CD14-positive monocyte (primary cell): Measurements from ENCODE around the gene NID1. TPM values are rescaled to one million over a fixed set of nuclear protein-coding genes. Genes with fewer than 3 reads are reported as not detected.

Experiments used
- DNase-seq, 3 donors: peaks; one replicate each; pipeline ENCODE4 v3.0.0-alpha.2; 2011 to 2022
- H2AFZ ChIP-seq: 2 replicates; pipeline ENCODE4 v1.6.0; 2012; ENCODE audit warnings: mild to moderate bottlenecking, low read depth, low read length, inconsistent platforms; ENCODE audit not compliant: insufficient read depth, poor library complexity, severe bottlenecking
- H3K27ac ChIP-seq, 2 donors: 1 replicate in 1 of 2; 2 replicates in 1 of 2; pipeline ENCODE4 v1.5.1; 2012 to 2013; ENCODE audit warnings: low read length in 2 of 2, control low read depth in 1 of 2, inconsistent platforms in 1 of 2, low read depth in 1 of 2, mild to moderate bottlenecking in 1 of 2
- H3K27me3 ChIP-seq, 2 donors: one replicate each; pipeline versions ENCODE4 v1.6.0 to v1.6.1; 2011 to 2013; ENCODE audit warnings: low read length in 2 of 2; ENCODE audit not compliant: control insufficient read depth in 2 of 2, insufficient read depth in 2 of 2
- H3K36me3 ChIP-seq, 2 donors: replicated peaks in 1 of 2; 1 replicate in 1 of 2; 2 replicates in 1 of 2; pipeline versions ENCODE4 v1.5.1 to v1.6.1; 2012 to 2013; ENCODE audit warnings: low read length in 2 of 2, control low read depth in 1 of 2, inconsistent platforms in 1 of 2, mild to moderate bottlenecking in 1 of 2; ENCODE audit not compliant: insufficient read depth in 2 of 2, control insufficient read depth in 1 of 2
- H3K4me1 ChIP-seq, 2 donors: 1 replicate in 1 of 2; 2 replicates in 1 of 2; pipeline versions ENCODE4 v1.5.1 to v1.6.1; 2012 to 2013; ENCODE audit warnings: low read length in 2 of 2, control low read depth in 1 of 2, inconsistent platforms in 1 of 2, mild to moderate bottlenecking in 1 of 2, moderate library complexity in 1 of 2; ENCODE audit not compliant: insufficient read depth in 2 of 2, control insufficient read depth in 1 of 2
- H3K4me2 ChIP-seq: replicated peaks from 2 replicates; pipeline ENCODE3; 2012; ENCODE audit warnings: low read length, moderate library complexity, mild to moderate bottlenecking; ENCODE audit not compliant: poor library complexity, severe bottlenecking; ENCODE audit errors: extremely low read depth
- H3K4me3 ChIP-seq, 3 experiments: fragments of 200-600 bp in 1 of 3; sonication (generic) in 1 of 3; replicated peaks in 1 of 3; 1 replicate in 2 of 3; 2 replicates in 1 of 3; pipeline ENCODE4 v1.5.1; 2011 to 2013; ENCODE audit warnings: low read length in 3 of 3, mild to moderate bottlenecking in 3 of 3, control low read depth in 2 of 3, low read depth in 2 of 3, inconsistent platforms in 1 of 3, moderate library complexity in 1 of 3
- H3K79me2 ChIP-seq: 2 replicates; pipeline ENCODE4 v1.6.0; 2012; ENCODE audit warnings: mild to moderate bottlenecking, control low read depth, inconsistent platforms, low read length, moderate library complexity; ENCODE audit not compliant: insufficient read depth
- H3K9ac ChIP-seq: 2 replicates; pipeline ENCODE4 v1.6.0; 2017; ENCODE audit warnings: low read length, mild to moderate bottlenecking; ENCODE audit not compliant: insufficient read depth, poor library complexity, severe bottlenecking
- H3K9me3 ChIP-seq, 2 donors: replicated peaks in 1 of 2; 1 replicate in 1 of 2; 2 replicates in 1 of 2; pipeline versions ENCODE4 v1.5.1 to v1.6.1; 2012 to 2013; ENCODE audit warnings: low read length in 2 of 2, control low read depth in 1 of 2; ENCODE audit not compliant: control insufficient read depth in 1 of 2, insufficient read depth in 1 of 2
- H4K20me1 ChIP-seq: 2 replicates; pipeline ENCODE4 v1.6.0; 2012; ENCODE audit warnings: mild to moderate bottlenecking, low read length, control low read depth, moderate library complexity; ENCODE audit not compliant: insufficient read depth
- H3K27ac Mint-ChIP-seq, 7 donors: one replicate each; pipeline ENCODE4 v1.8.0; 2020; ENCODE audit warnings: mild to moderate bottlenecking in 7 of 7, mixed read lengths in 7 of 7, moderate library complexity in 6 of 7, inconsistent platforms in 2 of 7
- H3K27me3 Mint-ChIP-seq, 3 donors: one replicate each; pipeline ENCODE4 v1.8.0; 2021 to 2022; ENCODE audit warnings: low read depth in 3 of 3, mild to moderate bottlenecking in 3 of 3, mixed read lengths in 3 of 3, moderate library complexity in 3 of 3, inconsistent platforms in 1 of 3
- H3K36me3 Mint-ChIP-seq, 2 donors: one replicate each; pipeline ENCODE4 v1.8.0; 2020; ENCODE audit warnings: mixed read lengths in 2 of 2, inconsistent platforms in 1 of 2, mild to moderate bottlenecking in 1 of 2
- H3K4me1 Mint-ChIP-seq: one replicate; pipeline ENCODE4 v1.8.0; 2020; ENCODE audit warnings: mild to moderate bottlenecking, mixed read lengths
- H3K4me3 Mint-ChIP-seq, 2 donors: one replicate each; pipeline ENCODE4 v1.8.0; 2020; ENCODE audit warnings: mild to moderate bottlenecking in 2 of 2, mixed read lengths in 2 of 2, moderate library complexity in 1 of 2
- H3K9me3 Mint-ChIP-seq, 7 donors: one replicate each; pipeline ENCODE4 v1.8.0; 2020 to 2022; ENCODE audit warnings: mixed read lengths in 7 of 7, mild to moderate bottlenecking in 6 of 7, moderate library complexity in 6 of 7, inconsistent platforms in 2 of 7
- WGBS: methylation state at CpG from one replicate; pipeline ENCODE4 v1.1.5; 2013; ENCODE audit warnings: missing lambda C conversion rate; ENCODE audit not compliant: insufficient coverage; 5-methylcytosine and 5-hydroxymethylcytosine counted together
- intact Hi-C, 2 donors: fragments of 100-400 bp; cut with micrococcal nuclease; formaldehyde crosslinking; loops; one replicate each; pipeline versions ENCODE4 v1.15.0 to v1.15.1; 2023
- polyA plus RNA-seq, 3 donors: library from polyadenylated mRNA; depleted of rRNA in 1 of 3; unstranded in 2 of 3; stranded (reverse) in 1 of 3; fragments of 300-500 nt in 2 of 3; fragments of >200 nt in 1 of 3; fragmentation: Illumina TruSeq in 2 of 3; gene quantifications; 1 replicate in 2 of 3; 2 replicates in 1 of 3; pipeline ENCODE4 v1.2.3, GENCODE V29; 2012 to 2021
- TF ChIP-seq, protein P1 (sequence below): fragments of 200-600 bp; IDR thresholded peaks from one replicate; pipeline ENCODE4 v1.8.0; 2022; ENCODE audit warnings: antibody characterized with exemption, mild to moderate bottlenecking

Gene NID1
- polyA plus RNA-seq, 3 donors = 6.8 to 19.7 (median 14.4) TPM

DNA sequence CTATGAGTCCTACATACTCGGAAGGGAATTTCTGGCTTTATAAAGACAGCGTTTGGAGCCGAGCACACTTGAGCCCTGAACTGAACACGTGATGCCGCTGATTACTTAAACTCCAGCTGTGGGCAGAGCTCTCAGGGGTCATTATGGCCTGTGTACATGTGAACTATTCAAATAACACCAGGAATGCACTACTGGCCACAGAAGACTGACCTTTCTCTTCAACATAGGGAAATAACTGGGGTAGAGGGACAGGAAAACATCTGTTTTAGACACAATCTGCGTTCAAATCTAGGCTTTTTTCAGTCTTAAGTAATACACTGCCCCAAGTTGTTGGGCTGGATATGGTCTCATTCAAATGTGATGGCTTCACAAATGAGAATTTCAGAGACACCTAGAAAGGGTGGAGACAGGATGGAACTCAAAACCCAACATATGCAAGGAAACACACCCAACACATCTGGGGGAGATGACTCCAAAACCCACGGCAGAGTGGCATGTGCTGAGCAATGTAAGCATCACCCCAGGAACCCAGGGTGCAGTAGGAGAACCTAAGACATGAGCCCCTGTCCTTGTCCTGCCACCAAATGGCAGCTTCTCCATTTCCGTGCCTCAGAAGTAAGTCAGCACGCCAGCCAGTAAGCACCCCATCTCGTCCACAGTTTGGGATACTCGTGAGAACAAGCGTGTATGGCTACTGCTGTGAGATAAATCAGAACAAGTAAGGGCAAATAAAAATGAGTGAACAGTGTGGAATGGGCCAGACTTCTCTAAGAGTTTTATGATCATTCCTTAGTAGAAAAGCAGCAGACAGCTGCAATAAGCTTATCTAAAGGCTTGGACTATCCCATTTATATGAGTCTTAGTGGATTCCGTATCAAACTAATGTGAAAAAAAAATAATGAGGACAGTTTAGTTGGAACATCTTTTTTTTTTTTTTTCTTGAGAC lies 24.9 kb downstream of the NID1 start:
- intact Hi-C loops = no loop called here
- H3K36me3 Mint-ChIP-seq = peaks cover 8 to 43% of the 10 kb centered on the region in 2 donors

DNA sequence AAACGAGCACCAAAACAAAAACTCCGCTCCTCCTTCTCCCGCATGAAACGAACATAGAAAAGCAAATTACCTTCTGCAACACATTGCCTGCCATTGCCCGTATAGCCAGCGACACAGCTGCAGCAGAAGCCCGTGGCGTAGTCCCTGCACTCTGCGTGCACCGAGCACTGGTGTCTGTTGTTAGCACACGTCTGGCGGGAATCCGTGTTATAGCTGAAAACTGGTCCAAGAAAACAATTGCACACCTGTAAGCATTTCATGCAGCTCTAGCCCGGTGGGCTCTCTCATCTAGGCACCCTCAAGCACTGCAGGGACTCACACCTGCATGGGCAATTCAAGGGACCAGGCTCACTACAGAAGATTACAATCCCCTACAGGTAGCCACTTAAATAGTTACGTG lies 26.9 kb downstream of the NID1 start:
- TF ChIP-seq, protein P1, sequence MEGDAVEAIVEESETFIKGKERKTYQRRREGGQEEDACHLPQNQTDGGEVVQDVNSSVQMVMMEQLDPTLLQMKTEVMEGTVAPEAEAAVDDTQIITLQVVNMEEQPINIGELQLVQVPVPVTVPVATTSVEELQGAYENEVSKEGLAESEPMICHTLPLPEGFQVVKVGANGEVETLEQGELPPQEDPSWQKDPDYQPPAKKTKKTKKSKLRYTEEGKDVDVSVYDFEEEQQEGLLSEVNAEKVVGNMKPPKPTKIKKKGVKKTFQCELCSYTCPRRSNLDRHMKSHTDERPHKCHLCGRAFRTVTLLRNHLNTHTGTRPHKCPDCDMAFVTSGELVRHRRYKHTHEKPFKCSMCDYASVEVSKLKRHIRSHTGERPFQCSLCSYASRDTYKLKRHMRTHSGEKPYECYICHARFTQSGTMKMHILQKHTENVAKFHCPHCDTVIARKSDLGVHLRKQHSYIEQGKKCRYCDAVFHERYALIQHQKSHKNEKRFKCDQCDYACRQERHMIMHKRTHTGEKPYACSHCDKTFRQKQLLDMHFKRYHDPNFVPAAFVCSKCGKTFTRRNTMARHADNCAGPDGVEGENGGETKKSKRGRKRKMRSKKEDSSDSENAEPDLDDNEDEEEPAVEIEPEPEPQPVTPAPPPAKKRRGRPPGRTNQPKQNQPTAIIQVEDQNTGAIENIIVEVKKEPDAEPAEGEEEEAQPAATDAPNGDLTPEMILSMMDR = no peak
- WGBS = 96% methylated on average over 10 of the region's 15 CpGs
- Mint-ChIP-seq H3K27me3 (peaks cover 0 to 4% (median 3%) of the 10 kb centered on the region in 3 donors), H3K9me3 (peaks cover 0 to 7% (median 4%) of the 10 kb centered on the region in 7 donors), H3K4me1 (no peaks in the 10 kb centered on the region), H3K4me3 (no peak overlapping the region), H3K36me3 (peaks cover 8 to 37% of the 10 kb centered on the region in 2 donors), H3K27ac (no peak overlapping the region)
- no peak for DNase-seq
- H3K9ac ChIP-seq = no peak overlapping the region
- no peaks in the 10 kb centered on the region for H3K27me3 ChIP-seq
- intact Hi-C loops = no loop called here
- peaks cover 7 to 39% of the 10 kb centered on the region in 2 donors for H3K36me3 ChIP-seq
- no peak overlapping the region for H3K4me3 ChIP-seq
- H2AFZ ChIP-seq = no peak overlapping the region
- no peaks in the 10 kb centered on the region for H4K20me1 ChIP-seq
- no peak overlapping the region for H3K4me2 ChIP-seq
- no peaks in the 10 kb centered on the region for H3K9me3 ChIP-seq
- H3K27ac ChIP-seq = no peak overlapping the region
- H3K4me1 ChIP-seq = no peaks in the 10 kb centered on the region
- no peaks in the 10 kb centered on the region for H3K79me2 ChIP-seq

More for the DNA sequence above, 24.9 kb downstream of the NID1 start:
- H3K27me3 ChIP-seq = no peaks in the 10 kb centered on the region
- H2AFZ ChIP-seq = no peak overlapping the region
- no peaks in the 10 kb centered on the region for H4K20me1 ChIP-seq
- no peak overlapping the region for H3K27ac ChIP-seq
- peaks cover 7 to 44% of the 10 kb centered on the region in 2 donors for H3K36me3 ChIP-seq
- Mint-ChIP-seq H3K4me1 (no peaks in the 10 kb centered on the region), H3K4me3 (no peak overlapping the region), H3K9me3 (peaks cover 4 to 13% (median 10%) of the 10 kb centered on the region in 7 donors), H3K27ac (peak overlapping the region in 1 of 7 donors; percentile 14), H3K27me3 (peaks cover 0 to 4% (median 2%) of the 10 kb centered on the region in 3 donors)
- WGBS = 86% methylated on average over 7 of the region's 13 CpGs
- DNase-seq = no peak
- no peaks in the 10 kb centered on the region for H3K4me1 ChIP-seq
- no peaks in the 10 kb centered on the region for H3K9me3 ChIP-seq
- H3K4me2 ChIP-seq = no peak overlapping the region
- TF ChIP-seq, protein P1 = no peak
- H3K9ac ChIP-seq = no peak overlapping the region
- no peak overlapping the region for H3K4me3 ChIP-seq
- no peaks in the 10 kb centered on the region for H3K79me2 ChIP-seq
